NCI-H774 (cell line): Measurements from ENCODE around the gene TYW1B.
"Not testable (repeated sequence)": the region's sequence is repeated elsewhere in the genome, so short reads cannot be mapped to it uniquely, and the experiment has no call there.

Experiments
- DNase-seq: peaks from one replicate; lab custom pipeline; 2025; lab: John Stamatoyannopoulos, UW

TYW1B gene

DNA sequence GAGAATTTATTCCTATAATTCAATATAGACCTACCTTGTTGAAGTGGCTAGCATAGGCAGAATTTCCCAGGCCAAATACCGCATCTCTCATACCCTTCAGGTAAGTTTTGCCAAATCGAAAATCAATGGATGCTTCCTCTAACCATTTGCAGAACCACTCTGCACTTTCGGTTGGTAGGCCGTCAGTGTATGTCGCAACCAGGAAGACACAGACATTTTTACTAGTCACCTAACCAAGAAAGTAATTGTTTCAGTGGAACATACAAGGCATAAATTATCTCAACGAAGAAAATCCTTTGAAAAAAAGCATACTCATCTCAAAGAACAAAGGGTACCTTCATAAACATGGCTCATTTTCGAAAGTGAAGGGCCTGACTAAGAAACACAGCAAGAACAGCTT, 17.6 kb downstream of the TYW1B start:
- not testable (repeated sequence) for DNase-seq

DNA sequence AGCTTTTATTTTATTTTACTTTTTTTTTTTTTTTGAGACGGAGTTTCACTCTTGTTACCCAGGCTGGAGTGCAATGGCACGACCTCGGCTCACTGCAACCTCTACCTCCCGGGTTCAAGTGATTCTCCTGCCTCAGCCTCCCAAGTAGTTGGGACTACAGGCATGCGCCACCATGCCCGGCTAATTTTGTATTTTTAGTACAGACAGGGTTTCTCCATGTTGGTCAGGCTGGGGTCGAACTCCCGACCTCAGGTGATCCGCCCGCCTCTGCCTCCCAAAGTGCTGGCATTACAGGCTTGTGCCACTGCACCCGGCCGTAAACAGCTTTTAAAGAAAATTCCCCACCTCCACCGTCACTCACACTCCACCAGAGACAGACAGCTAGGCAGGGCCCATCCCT, 19.5 kb downstream of the TYW1B start:
- not testable (repeated sequence) for DNase-seq

DNA sequence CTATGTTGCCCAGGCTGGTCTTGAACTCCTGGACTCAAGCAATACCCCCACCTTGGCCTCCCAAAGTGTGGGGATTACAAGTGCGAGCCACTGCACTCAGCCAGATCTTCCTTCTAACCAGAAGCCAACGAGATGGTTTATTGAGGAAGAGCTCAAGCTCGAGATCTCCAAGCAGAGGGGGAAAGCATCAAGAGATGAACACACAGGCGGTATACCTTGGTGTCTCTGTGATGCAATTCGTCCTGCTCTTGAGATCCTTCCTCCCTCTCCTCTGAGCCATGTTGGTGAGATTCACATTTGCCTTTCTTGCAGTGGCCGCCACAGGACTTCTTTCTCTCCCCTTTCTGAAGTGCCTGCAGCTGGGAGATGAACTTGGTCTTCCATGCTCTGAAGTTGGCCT, 21.1 kb downstream of the TYW1B start:
- DNase-seq, result not testable (repeated sequence)

DNA sequence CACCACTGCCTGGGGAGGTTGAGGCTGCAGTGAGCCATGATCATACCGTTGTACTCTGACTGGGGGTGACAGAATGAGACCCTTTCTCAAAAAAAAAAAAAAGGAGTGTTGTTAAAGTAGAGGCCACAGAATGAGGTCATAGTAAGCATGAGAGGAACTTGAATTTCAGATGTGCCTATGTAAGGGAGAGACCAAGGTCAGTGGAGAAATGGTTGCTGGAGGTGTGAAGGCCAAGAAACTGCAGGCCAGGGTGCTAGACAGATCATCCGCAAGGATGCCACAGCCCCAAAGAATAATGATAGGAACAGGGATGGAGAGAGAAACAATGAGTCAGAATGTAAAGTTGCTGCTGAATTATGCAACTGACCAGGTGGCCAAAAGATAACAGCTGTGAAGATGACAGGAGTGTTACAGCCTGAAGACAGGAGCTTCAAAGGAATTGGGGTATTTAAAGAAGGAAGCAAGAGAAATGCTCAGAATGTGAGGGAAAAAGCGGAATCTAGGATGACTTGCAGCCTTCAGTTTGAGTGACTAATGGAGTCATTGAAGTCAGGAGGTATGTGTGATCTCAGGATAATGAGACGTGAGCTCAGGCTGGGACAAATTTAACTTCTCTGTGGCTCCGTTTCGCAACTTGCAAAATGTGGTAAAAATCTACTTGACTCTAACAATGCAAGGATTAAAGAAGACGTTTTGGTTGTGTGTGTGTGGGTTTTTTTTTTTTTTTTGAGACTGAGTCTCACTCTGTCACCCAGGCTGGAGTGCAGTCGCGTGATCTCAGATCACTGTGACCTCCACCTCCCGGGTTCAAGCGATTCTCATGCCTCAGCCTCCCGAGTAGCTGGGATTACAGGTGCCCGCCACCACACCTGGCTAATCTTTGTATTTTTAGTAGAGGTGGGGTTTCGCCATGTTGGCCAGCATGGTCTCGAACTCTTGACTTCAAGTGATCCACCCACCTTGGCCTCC, 22.2 kb downstream of the TYW1B start:
- no peak for DNase-seq

DNA sequence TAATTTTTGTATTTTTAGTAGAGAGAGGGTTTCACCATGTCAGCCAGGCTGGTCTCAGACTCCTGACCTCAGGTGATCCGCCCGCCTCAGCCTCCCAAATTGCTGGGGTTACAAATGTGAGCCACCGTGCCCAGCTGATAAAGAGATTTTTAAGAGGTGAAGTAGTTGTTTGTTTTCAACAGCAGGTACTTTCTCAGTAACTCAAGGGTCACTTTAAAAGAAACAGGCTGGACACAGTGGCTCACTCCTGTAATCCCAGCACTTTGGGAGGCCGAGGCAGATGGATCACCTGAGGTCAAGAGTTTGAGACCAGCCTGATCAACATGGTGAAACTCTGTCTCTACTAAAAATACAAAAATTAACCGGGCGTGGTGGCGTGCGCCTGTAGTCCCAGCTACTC, 24.2 kb downstream of the TYW1B start:
- DNase-seq, result not testable (repeated sequence)

DNA sequence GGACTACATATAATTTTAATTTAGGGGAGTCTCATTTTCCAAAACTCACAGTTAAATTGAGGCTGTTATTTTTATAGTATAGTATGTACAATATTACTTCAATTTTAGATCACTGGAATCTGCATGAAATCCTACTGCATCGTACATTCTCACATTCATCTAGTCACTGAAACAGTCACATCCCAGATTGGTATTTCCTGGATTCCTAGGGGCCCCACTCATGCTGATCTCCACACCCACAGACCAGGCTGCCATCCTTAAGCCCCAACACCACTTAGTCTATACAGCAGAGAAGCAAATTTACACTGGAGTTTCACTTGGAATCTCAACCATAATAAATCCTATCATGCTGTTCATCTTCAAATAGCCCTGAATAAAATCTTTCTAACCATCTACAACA, 26.4 kb downstream of the TYW1B start:
- not testable (repeated sequence) for DNase-seq

DNA sequence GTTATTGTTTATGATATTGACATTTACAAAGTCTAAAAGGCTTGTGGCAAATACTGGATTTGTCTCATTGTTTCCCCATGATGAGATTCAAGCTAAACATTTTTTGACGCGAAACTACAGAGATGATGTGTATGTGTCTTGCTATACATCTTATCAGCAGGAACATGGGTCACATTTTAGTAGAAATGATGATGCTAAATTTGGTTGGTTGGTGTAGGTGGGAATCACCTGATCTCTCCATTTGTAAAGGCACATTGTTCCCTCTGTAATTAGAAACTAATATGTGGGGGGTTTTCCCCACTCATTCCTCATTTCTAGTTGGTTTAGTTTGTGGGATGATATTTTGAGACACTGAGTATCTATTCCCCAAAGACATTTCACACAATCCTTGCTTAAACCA, 32.6 kb downstream of the TYW1B start:
- DNase-seq, result not testable (repeated sequence)

DNA sequence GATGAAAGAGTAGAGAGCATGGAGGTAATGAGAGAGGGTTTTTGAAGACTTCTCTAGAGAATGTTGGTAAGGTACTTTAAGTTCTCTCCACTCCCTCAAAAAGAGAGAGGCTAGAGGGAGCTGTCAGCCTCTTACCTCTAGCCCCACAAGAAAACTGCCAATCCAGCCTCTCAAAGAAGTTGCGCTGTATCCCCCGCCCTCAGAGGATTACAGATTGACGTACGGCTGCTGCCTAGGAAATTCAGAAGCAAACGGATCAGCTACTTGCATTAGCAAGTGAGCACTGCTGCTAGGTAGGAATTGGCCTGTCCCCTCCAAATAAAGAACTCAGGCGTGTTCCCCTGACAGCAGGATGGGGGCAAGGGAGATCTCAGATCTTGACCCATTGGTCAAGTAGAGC, 34.2 kb downstream of the TYW1B start:
- DNase-seq, result no peak

DNA sequence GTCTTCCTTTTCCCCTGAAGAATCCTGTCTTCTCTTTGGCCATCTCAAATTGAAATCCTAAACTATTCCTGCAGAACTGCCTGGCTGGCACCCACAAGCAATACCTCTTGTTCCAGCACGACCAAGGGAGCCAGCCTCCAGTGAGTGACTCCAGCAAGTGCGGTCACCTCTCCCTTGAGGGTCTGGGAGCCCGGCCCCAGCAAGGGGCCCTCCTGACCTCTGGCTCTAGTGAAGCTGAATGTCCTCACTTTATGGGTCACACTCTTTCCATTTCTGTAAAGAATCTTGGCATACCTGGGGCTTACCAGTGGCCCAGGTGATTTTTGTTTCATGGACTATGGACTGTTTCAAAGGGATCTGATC, 37.3 kb downstream of the TYW1B start:
- DNase-seq, result not testable (repeated sequence)

DNA sequence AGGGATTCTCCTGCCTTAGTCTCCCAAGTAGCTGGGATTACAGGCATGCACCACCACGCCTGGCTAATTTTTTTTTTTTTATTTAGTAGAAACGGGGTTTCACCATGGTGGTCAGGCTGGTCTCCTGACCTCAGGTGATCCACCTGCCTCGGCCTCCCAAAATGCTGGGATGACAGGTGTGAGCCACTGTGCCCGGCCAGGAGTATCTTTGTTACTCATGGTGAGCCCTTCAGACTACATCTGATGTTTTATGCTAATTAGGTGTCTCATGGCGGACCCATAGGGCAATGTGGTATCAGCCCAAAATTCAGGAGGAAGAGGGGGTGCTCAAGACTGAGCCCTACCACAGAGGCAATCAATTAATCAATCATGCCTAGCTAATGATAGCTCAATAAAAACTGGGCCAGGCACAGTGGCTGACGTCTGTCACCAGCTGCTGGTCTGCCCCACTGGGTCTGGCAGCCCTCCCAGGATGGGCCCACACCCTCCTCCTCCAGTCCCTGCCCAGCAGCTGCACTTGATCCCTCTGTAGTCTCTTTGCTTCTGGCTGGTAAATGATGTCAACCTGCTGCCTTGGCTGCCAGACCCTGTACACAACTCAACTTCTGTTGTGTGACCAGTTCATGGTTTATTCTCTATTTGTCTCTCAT, 37.8 kb downstream of the TYW1B start:
- DNase-seq, result not testable (repeated sequence)

DNA sequence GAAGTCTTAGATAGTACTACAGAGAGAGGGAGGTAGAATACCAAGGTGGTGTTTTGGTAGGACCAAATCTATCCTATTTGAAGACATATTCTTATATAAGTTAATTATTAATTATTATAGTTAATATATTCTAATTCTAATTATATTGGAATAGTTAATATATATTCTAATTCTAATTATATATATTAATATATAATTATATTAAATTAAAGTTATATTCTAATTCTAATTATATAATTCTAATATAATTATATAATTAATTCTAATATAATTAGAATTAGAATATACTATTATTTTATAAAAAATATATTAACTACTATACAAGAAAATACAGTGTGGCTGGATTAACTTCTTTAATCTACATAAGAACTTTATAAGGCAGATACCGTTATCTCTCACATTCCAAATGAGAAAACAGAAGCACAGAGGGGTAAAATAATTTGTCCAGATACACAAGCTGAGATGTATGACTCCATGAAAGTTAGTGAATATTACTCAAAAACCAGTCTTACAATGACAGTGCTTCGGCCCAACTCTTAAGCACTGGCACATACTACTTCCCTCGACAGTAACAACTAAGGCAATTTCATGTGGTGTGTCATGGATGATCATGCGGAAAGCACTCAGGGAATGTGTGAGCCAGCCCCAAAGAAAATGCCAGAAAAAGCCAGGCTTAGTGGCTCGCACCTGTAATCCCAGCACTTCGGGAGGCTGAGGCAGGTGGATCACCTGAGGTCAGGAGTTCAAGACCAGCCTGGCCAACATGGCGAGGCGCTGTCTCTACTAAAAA, 42.6 kb downstream of the TYW1B start:
- no peak for DNase-seq

DNA sequence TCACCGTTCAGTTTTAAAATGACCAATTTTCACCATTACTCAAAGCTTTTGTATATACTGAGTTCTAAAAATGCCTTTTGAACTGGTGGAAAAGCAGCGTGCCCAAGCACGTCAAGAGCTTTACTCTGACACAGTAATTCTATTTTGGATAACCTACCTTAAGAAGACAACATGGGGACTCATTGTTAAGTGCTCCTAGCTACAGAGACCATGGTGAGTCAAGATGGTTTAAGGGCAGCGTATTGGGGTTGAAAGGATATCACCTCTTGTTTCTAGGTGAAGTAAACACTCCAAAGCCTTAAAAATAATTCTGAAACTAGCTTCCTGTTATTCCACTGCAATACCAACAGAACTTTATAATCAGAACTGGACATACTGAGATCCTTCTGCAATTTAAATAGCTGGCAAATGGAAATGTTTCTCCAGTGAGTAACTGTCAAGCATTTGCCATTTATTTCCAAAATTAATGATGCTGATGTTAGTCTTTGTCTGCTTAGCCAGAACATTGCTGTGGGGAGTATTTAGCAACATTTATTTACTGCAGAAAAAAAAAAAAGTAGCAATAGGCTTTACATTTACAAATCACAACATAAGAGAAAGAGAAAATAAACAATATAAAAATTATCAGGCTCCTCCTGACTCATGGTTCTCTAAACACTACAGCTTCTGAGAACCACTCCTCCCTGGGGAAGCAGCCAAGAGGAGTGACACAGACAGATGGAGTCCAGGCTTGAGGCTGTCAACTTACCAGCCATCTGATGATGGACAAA, 44.2 kb downstream of the TYW1B start:
- DNase-seq, result not testable (repeated sequence)

DNA sequence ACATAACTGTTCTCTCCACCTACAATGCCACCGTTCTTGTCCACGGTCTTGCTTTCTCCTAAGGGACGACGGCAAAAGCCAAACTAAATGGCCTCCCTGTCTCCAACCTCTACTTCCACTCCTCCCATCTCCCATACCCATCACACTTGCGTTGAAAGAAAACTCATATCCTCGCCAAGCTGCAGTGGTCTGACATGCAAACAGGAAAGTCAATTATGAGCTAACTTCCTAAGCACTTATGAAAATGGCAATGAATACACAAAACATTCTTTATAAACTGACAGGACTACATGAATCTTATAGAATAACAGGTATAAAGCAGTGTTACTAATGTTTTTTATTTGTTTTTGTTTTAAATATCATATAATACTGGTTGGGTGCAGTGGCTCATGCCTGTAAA, 46.4 kb downstream of the TYW1B start:
- DNase-seq, result no peak

DNA sequence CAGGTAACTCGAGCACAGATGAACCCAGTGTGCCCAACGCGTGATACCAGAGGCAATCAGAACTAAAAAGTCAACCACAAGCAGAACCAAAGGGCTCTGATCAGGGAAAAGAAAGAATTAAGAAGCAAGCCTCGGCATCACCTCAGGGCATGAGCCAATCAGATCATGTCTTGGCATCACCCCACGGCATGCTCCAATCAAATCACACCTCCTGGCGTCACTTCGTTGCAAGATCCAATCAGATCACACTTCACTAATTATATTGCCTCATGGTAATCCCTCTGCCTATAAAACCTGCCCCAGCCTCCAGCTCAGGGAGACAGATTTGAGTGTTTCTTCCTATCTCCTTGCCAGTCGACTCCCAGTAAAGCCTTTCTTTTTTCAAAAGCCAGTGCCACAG, 46.8 kb downstream of the TYW1B start:
- no peak for DNase-seq

DNA sequence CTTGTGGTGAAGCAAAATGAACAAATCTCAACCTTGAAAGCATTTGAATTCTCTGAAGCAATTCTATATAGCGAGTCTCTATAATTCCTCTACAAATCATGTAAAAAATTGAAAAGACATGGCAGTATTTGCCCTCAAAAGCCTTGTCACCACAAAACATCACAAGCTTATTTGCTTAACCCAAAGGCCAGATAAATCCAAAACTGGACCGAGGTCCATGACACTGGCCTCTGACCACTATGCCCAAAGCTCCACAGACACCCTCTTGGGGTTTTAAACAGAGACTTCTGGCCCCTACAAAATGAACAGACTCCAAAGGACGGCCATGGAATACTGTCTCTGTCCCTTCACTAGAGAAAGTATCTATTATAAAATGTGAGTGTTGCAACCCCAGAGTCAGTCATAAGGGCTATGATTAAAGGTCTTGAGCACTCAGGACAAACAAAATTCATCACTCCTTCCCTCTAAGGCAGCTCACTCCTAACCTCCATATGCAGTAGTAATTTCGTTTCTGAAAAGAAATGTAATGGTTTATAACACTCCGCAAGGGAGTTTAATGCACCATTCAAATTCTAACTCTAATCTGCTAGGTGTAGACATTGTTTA, 47.6 kb downstream of the TYW1B start:
- DNase-seq, result not testable (repeated sequence)

DNA sequence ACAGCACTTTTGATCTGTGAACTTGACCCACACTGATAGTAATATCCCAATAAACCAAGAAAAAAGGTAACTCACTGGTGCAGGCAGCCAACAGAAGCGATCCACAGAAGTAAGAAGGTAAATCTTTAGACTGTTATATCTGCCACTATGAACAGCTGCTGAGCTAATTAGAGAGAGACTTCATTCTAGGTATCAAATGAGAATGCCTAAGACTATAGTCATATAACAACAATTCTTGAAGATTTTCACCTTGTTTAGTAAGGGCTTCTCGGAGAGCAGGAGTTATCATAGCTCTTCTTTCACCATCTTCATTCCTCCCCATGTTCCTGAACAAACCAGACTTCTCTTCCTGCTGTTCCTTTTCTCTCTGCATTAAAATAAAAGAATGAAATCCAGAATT, 50.8 kb downstream of the TYW1B start:
- not testable (repeated sequence) for DNase-seq

DNA sequence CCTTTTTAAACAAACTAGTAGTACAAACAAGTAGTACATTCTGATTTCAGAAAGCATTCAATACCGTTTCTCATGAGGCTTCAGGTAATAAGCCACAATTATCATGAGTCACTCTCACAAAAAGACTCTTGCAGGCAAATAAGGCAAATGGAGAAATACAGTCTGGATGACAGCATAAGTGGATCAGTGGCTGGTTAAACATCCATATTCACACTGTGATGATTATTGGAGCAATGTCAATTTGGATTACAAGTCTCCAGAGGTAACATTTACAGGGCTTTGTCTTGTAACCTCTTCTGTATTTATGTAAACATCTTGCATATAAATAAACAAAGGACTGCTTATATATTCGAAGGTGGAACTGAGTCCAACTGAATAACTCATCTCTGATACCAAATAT, 55.4 kb downstream of the TYW1B start:
- not testable (repeated sequence) for DNase-seq

DNA sequence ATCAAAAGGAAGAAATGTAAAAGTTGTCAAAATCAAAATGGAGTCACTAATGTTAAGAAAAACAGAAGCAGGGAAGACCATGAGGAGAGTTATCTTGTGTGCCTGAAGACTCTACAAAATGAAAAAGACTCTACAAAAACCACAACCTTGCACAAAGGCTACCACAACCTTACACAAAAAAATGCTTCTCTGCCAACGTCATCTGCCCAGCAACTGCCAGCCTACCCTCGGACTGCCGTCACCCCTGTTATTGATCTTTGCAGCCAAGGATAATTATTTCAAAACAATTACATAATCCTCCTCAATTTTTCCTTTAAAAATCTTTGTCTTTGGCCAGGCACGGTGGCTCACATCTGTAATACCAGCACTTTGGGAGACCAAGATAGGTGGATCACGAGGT, 61.0 kb downstream of the TYW1B start:
- DNase-seq, result not testable (repeated sequence)

DNA sequence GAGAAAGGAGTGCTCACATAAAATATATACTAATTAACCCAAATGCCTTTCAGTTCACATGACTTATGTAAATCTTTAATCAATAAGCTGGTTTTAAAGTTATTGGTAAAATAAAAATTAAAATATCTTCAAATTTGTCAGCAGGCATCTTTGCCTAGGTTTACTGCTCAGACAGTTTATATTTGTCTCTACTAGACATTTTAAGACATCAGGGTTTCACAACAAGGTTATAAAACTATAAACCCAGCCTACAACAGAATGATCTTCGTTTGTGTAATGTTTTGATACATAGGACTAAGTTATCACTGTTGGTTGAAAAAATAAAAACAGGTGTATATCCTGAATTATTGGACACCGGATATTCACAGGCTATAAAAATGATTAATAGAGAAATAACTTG, 67.4 kb downstream of the TYW1B start:
- DNase-seq, result no peak

DNA sequence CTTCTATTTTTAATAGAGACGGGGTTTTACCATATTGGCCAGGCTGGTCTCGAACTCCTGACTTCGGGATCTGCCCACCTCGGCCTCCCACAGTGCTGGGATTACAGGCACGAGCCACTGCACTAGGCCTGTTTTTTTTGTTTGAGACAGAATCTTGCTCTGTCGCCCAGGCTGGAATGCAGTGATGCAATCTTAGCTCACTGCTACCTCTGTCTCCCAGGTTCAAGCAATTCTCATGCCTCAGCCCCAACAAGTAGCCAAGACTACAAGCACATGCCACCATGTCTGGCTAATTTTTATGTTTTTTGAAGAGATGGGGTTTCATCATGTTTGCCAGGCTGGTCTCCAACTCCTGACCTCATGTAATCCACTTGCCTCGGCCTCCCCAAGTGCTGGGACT, 73.7 kb downstream of the TYW1B start:
- DNase-seq, result no peak

DNA sequence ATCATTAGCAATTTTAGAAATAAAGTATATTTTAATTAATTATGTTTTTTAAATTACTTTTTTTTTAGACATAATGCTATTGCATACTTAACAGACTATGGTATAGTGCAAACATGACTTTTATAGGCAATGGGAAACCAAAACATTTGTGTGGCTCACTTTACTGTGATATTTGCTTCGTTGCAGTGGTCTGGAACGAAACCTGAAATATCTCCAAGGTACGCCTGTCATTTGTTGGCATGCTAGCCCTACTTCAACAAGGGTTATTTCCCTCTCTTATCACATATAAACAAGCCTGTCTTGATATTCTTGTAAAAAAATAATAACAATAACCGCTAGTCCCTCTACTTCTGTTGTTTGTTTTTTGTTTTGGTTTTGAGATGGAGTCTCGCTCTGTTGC, 74.2 kb downstream of the TYW1B start:
- DNase-seq, result no peak
